Kidney (tissue), 14 donors: Measurements from ENCODE around the gene AMIGO1. TPM values are rescaled to one million over a fixed set of nuclear protein-coding genes. Genes with fewer than 3 reads are reported as not detected.

ENCODE experiments used
- DNase-seq, 5 donors: peaks; one replicate each; pipeline ENCODE4 v3.0.0-alpha.2; 2013 to 2020
- FAIRE-seq: peaks from 2 replicates; lab custom pipeline; 2012; peaks lifted over from hg19 to GRCh38; lab: Jason Lieb, UNC
- H3K27ac ChIP-seq, 2 donors: one replicate each; pipeline ENCODE4 v1.7.0; 2013; ENCODE audit warnings: low read depth in 2 of 2, low read length in 2 of 2, inconsistent platforms in 1 of 2
- H3K27me3 ChIP-seq: one replicate; pipeline ENCODE4 v1.7.1; 2013; ENCODE audit warnings: low read length, inconsistent platforms; ENCODE audit not compliant: control insufficient read depth, insufficient read depth
- H3K36me3 ChIP-seq, 3 donors: one replicate each; pipeline versions ENCODE4 v1.7.0 to v1.7.1; 2013; ENCODE audit warnings: low read length in 3 of 3, control low read depth in 1 of 3, inconsistent platforms in 1 of 3; ENCODE audit not compliant: insufficient read depth in 3 of 3, control insufficient read depth in 2 of 3
- H3K4me1 ChIP-seq, 3 donors: one replicate each; pipeline versions ENCODE4 v1.7.0 to v1.7.1; 2013; ENCODE audit warnings: low read length in 3 of 3, inconsistent platforms in 1 of 3, low read depth in 1 of 3; ENCODE audit not compliant: control insufficient read depth in 2 of 3, insufficient read depth in 2 of 3
- H3K4me3 ChIP-seq, 3 donors: one replicate each; pipeline versions ENCODE4 v1.7.0 to v1.8.1; 2013; ENCODE audit warnings: low read length in 3 of 3, control low read depth in 1 of 3, inconsistent platforms in 1 of 3
- H3K9ac ChIP-seq, 3 donors: one replicate each; pipeline versions ENCODE4 v1.7.0 to v1.7.1; 2013; ENCODE audit warnings: low read length in 3 of 3, control low read depth in 1 of 3, inconsistent platforms in 1 of 3
- H3K9me3 ChIP-seq, 3 donors: one replicate each; pipeline versions ENCODE4 v1.7.0 to v1.7.1; 2013; ENCODE audit warnings: low read length in 3 of 3, control low read depth in 1 of 3, inconsistent platforms in 1 of 3; ENCODE audit not compliant: control insufficient read depth in 2 of 3, insufficient read depth in 1 of 3
- CTCF ChIP-seq: IDR thresholded peaks from 3 replicates; pipeline ENCODE4 v1.5.1; 2012; ENCODE audit warnings: mild to moderate bottlenecking, moderate library complexity, borderline replicate concordance; ENCODE audit not compliant: insufficient read depth; ENCODE audit errors: extremely low read depth
- intact Hi-C: fragments of 100-400 bp; cut with DNase I; formaldehyde crosslinking; loops from one replicate; pipeline ENCODE4 v1.11.1; 2022
- polyA plus RNA-seq: library from polyadenylated mRNA; stranded (reverse); fragments of 350-450 nt; fragmentation: Illumina TruSeq; extraction: RNeasy Lipid Tissue Mini Kit (QIAGEN cat#74804); gene quantifications from one replicate; pipeline ENCODE4 v1.2.3, GENCODE V29; 2014; ENCODE audit warnings: low read depth, low replicate concordance; ENCODE audit not compliant: insufficient read depth
- total RNA-seq: library from RNA; stranded (reverse); fragmentation: NEBNext Ultra II Directional; extraction: Animal tissue kit (Norgen Biotek cat#: 25700); gene quantifications from one replicate; pipeline ENCODE4 v1.2.1, GENCODE V29; 2021
- donor health status: control.
- donor health status: control.
- donor health status: control.
- donor health status: control.
- donor health status: control.
- donor health status: DM: yes; HTN: yes; CAD: no.
- donor health status: Normal renal cell carcinoma (clear cell type).

AMIGO1 gene
- total and polyA plus RNA-seq, 2 donors from 2014 or later, result 5.1 to 8.5 TPM

- Histone ChIP-seq H3K27ac (no peak overlapping the region), H3K27me3 (no peaks in the 10 kb centered on the region), H3K9ac (no peak overlapping the region), H3K4me3 (no peak overlapping the region), H3K9me3 (no peaks in the 10 kb centered on the region), H3K36me3 (no peaks in the 10 kb centered on the region), H3K4me1 (peaks cover 0 to 9% (median 9%) of the 10 kb centered on the region in 3 donors)
- no peak for TF ChIP-seq CTCF
- intact Hi-C loops, result no loop called here
- DNase-seq, result no peak
- no peak for FAIRE-seq
Measured at GRCh38 chr1:109556563-109556962, 47.0 kb upstream of the AMIGO1 start.

DNA sequence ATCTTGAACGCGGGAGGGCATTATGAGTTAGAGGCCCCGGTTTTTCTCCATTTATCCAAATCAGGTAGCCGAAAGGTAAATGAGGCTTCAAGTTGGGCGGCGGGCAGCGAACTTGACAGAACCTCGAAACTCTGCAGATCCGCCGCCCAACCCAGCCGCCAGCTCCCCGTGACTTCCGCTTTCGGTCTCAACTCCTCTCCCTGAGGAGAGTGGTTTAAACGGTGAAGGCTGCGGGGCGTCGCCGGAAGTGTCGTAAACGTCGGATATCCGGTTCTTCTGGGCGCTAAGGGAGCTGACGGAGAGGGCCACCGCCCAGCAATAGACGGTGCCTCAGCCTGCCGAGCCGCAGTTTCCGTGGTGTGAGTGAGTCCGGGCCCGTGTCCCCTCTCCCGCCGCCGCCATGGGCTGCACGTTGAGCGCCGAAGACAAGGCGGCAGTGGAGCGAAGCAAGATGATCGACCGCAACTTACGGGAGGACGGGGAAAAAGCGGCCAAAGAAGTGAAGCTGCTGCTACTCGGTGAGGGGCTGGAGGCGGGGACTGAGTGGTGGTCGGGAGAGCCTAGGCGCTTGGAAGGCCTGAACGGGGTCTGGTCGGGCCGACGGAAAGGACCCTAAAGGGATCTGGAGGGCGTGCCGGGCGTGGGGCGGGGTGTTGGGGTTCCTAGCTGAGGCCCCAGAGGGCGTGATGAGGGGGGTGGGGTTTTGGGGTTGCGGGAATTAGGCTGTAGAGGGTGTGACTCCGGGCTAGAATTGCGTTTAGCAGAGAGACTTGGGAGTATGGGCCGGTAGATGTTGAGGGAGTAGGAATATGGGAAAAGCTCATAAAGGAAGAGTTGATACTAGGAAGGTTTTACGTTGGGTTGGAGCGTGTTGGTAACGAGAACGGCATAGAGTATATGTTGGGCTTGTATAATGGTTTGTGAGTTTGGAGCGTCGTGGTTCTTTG lies 39.1 kb upstream of the AMIGO1 start, which contains the start of gene GNAI3:
GNAI3 (plus strand) TSS at position 295 of the 947 bp plus-strand sequence; CDS start at position 401, 106 bp downstream.
- Histone ChIP-seq H3K36me3 (no peaks in the 10 kb centered on the region), H3K27ac (peak within 1 kb of the TSS; percentile 95 to 97)

GRCh38 chr1:109547463-109548320 lies 38.2 kb upstream of the AMIGO1 start:
- intact Hi-C loops, result loop anchor here (5.0 kb wide), 1 partner anchor 225 kb away; no protein-coding TSS in a partner anchor
- Histone ChIP-seq H3K27ac (peak overlapping the region; percentile 95 to 97), H3K9me3 (no peaks in the 10 kb centered on the region), H3K36me3 (no peaks in the 10 kb centered on the region), H3K9ac (peak overlapping the region; percentile 71 to 93 (median 92)), H3K4me1 (peaks cover 7 to 13% (median 12%) of the 10 kb centered on the region in 3 donors), H3K27me3 (no peaks in the 10 kb centered on the region), H3K4me3 (peak overlapping the region; percentile 86 to 96 (median 91))
- peak in 1 of 5 donors; percentile 56 for DNase-seq
- no peak for TF ChIP-seq CTCF
- FAIRE-seq, result no peak

More for the DNA sequence above, 39.1 kb upstream of the AMIGO1 start, which contains the start of gene GNAI3:
- H3K9ac ChIP-seq, result peak within 1 kb of the TSS; percentile 92 to 93 (median 93)
- FAIRE-seq, result no peak
- H3K27me3 ChIP-seq, result no peaks in the 10 kb centered on the region
- TF ChIP-seq CTCF, result peak; percentile 4
- peak within 1 kb of the TSS; percentile 86 to 96 (median 91) for H3K4me3 ChIP-seq
- H3K9me3 ChIP-seq, result no peaks in the 10 kb centered on the region
- intact Hi-C loops, result loop anchor here (5.0 kb wide), 1 partner anchor 224 kb away; no protein-coding TSS in a partner anchor
- DNase-seq, result peak; percentile 96 to 98 (median 97)
- H3K4me1 ChIP-seq, result peaks cover 7 to 13% (median 12%) of the 10 kb centered on the region in 3 donors
